OCI-LY7 (cell line): Measurements from ENCODE around the gene TMEM186.

Experiments
- CTCF ChIP-seq: fragments of 200-600 bp; sonication (generic); conservative IDR thresholded peaks from 2 replicates; pipeline ENCODE4 v1.5.1; 2014; ENCODE audit warnings: mild to moderate bottlenecking, antibody characterized with exemption, low read length, moderate library complexity, mixed read lengths
- EZH2phosphoT487 ChIP-seq: fragments of 200-600 bp; sonication (generic); IDR thresholded peaks from 2 replicates; pipeline ENCODE4 v1.6.1; 2018; ENCODE audit warnings: low read depth, borderline replicate concordance, mild to moderate bottlenecking, mixed run types, antibody characterized with exemption, low read length, moderate library complexity, mixed read lengths

- no peak for TF ChIP-seq CTCF
- no peak for TF ChIP-seq EZH2phosphoT487
These were observed 44.7 kb downstream of the TMEM186 start for GRCh38 chr16:8752706-8753105.
